OCI-LY3 (cell line): Measurements from ENCODE around the gene PMM2.

ENCODE experiments used
- EZH2phosphoT487 ChIP-seq: fragments of 200-600 bp; shearing (Covaris generic); IDR thresholded peaks from 2 replicates; pipeline ENCODE4 v1.6.1; 2018; ENCODE audit warnings: antibody characterized with exemption, mixed run types, low read depth
- TF ChIP-seq, protein P1 (sequence below): fragments of 200-600, 300-600 bp; sonication (generic); IDR thresholded peaks from 2 replicates; pipeline ENCODE4 v1.5.1; 2014; ENCODE audit warnings: antibody characterized with exemption, low read length, low read depth

DNA sequence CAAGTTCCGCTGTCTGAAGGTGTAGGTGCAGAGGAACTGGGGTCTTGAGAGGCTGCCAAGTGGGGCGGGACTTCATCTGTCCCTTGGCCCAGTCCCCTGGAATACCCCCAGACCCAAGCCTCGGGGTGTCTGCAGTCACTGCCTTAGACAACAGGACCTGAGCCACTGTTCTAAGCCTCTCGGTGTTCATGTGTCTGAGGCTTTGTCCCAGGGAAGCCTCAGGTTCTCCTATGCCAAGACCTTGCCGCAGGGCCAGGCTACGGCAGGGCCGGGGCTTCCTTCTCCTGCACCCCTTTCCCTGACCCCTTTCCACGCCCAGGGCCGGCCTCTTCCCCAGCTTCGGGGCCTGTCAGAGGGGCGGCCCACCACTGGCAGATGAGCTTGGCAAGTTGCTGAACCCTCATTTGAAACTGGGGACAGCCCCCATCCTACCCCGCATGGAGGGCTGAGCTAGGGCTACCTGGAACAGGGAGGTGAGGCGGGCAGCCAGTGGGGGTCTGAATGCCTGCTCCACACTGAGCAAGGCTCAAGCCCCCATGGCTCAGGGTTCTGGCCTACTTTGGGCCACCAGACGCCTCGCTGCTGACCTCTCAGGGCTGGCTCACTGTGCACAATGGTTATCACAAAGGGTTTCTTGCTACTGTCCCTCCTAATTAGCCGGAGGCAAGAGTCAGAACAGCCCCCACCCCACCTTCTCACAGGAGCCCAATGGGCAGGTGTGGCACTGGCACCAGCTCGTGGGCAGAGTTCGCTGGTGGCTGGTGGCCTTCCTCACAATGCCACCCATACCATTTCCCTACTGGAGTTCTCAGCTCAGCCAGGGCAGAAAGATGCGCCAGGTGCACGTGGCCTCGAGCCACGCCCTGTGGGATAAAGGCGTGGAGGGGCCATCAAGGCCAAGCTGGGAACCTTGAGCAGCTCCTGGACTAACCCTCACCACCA, 91.6 kb downstream of the PMM2 start:
- TF ChIP-seq, protein P1, sequence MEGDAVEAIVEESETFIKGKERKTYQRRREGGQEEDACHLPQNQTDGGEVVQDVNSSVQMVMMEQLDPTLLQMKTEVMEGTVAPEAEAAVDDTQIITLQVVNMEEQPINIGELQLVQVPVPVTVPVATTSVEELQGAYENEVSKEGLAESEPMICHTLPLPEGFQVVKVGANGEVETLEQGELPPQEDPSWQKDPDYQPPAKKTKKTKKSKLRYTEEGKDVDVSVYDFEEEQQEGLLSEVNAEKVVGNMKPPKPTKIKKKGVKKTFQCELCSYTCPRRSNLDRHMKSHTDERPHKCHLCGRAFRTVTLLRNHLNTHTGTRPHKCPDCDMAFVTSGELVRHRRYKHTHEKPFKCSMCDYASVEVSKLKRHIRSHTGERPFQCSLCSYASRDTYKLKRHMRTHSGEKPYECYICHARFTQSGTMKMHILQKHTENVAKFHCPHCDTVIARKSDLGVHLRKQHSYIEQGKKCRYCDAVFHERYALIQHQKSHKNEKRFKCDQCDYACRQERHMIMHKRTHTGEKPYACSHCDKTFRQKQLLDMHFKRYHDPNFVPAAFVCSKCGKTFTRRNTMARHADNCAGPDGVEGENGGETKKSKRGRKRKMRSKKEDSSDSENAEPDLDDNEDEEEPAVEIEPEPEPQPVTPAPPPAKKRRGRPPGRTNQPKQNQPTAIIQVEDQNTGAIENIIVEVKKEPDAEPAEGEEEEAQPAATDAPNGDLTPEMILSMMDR = no peak
- TF ChIP-seq EZH2phosphoT487 = no peak
